ENCODE measurements around the gene YIPF7. TPM values are rescaled to one million over a fixed set of nuclear protein-coding genes. Genes with fewer than 3 reads are reported as not detected.

The YIPF7 gene
- total and polyA plus RNA-seq, 9 of the 15 experiments (the other 6 are each of a cell fraction or from before 2014, with no cell fraction given): 0.14 TPM; not detected in 8

DNA sequence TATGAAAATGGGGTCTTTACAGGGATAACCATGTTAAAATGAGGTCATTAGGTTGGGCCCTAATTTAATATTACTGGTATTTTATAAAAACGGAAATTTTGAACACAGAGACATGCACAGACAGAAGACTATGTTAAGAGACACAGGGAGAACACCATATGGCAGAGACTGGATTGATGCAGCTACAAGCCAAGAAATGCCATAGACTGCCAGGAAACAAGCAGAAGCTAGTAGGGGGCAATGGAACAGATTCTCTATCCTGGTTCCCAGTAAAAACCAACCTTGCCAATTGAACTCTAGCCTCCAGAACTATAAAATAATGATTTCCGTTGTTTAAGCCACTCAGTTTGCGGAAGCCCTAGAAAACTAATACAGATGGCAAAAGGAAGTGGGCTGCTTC is 20.2 kb upstream of the YIPF7 start (continued):
- no peak for TF ChIP-seq REST (IDR thresholded peaks at IDR 0.05; ENCODE audit: borderline replicate concordance)
- TF ChIP-seq REST (CRISPR knock-in tag; IDR thresholded peaks at IDR 0.05; ENCODE audit: low read depth): no peak
- TF ChIP-seq THRA (IDR thresholded peaks at IDR 0.05): no peak
